ENCODE results near the gene ZIC3. TPM values are rescaled to one million over a fixed set of nuclear protein-coding genes. Genes with fewer than 3 reads are reported as not detected.

Gene ZIC3
- 0.04 TPM in 1 of 2 replicates, not detected in the other for total RNA-seq

DNA sequence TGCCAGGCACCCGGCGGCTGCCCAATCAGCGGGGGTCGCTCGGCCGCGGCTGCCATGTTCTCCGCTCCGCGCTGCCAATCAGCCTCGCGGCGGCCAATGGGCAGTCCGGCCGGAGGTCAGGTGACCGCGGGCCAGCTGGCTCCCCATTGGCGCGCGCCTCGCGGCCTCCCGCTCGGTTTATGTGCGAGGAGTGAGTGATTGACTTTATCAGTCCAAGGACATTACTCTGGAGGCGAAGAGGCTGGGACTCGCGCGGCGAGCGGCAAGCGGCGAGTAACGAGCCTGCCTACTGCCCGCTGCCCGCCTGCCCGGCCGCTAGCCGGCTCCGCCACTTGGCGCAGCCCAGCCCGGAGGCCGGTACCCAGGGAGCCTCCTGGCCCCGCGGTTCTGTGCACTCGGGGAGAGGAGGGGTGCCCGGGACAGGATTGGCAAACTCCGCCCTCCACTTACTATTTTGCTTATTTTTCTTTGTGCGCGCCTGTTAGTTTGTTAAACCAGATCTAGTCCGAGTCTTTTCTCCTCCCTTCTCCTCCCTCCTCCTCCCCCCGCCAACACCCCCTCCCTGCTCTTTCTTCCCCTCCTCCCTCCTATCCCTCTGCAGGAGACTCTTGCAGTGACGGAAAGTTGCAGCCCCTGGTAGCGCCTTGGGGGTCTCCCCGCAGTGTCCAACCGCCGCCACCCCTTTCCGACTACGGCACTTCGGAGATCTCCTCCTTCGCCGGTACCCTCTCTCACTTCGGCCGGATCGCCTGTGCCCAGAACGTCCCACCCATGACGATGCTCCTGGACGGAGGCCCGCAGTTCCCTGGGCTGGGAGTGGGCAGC, at the start of gene ZIC3:
TSS of gene ZIC3 (plus strand) at position 207 of the 825 bp plus-strand sequence. CDS start at position 772, 565 bp downstream.

Measured in hair follicular keratinocyte (primary cell).